K562 (cell line): Measurements from ENCODE around the gene KHNYN. TPM values are rescaled to one million over a fixed set of nuclear protein-coding genes. Genes with fewer than 3 reads are reported as not detected.
A peak's percentile ranks its signal among the peaks of the same experiment; 100 is the strongest.

Source experiments
- ATAC-seq: fragments of 200-7000 bp; cut with Tn5 transposase; 3 replicates; pipeline ENCODE4 v1.9.1; 2020; ENCODE audit warnings: moderate library complexity
- BruUV-seq: library from RNA; stranded (reverse); fragments of 400-500 nt; replicated peaks from 2 replicates; lab custom pipeline; 2021; lab: Mats Ljungman, UMichigan
- CTCF ChIA-PET: fragments of 300-600 bp; formaldehyde crosslinking; extraction: SDS; loops from one replicate; lab custom pipeline; 2021; ENCODE audit warnings: low intra/inter-chr PET ratio; lab: Yijun Ruan, JAX
- POLR2A ChIA-PET: fragments of 300-600, 350-650 bp; sonication (Branson Sonifier 250); formaldehyde crosslinking; extraction: SDS; loops from one replicate; lab custom pipeline; 2021; ENCODE audit warnings: antibody characterized with exemption, inconsistent platforms; lab: Yijun Ruan, JAX
- DNase-seq, 4 experiments: peaks; one replicate each; pipeline versions ENCODE4 v3.0.0 to v3.0.0-alpha.2; 2011 to 2018; ENCODE audit warnings: low spot score in 3 of 4, mixed read lengths in 3 of 4; ENCODE audit errors: extremely low read depth in 1 of 4
- FAIRE-seq: peaks from 2 replicates; lab custom pipeline; 2011; peaks lifted over from hg19 to GRCh38; lab: Jason Lieb, UNC
- H2AFZ ChIP-seq: 2 replicates; pipeline ENCODE4 v1.6.0; 2011; ENCODE audit warnings: low read depth, low read length, control low read depth, inconsistent platforms
- H3K27ac ChIP-seq: fragments of 200-600 bp; 3 replicates; pipeline ENCODE4 v1.8.0; 2011; ENCODE audit warnings: low read depth, mild to moderate bottlenecking, control low read depth, inconsistent platforms, low read length, moderate library complexity, mixed read lengths; ENCODE audit errors: extremely low read depth
- H3K27me3 ChIP-seq, 2 experiments: fragments of 300-600 bp in 1 of 2; 2 replicates in 1 of 2; 3 replicates in 1 of 2; pipeline versions ENCODE4 v1.6.0 to v1.8.0; 2011; ENCODE audit warnings: inconsistent platforms in 2 of 2, low read length in 2 of 2, mild to moderate bottlenecking in 1 of 2, mixed read lengths in 1 of 2, moderate library complexity in 1 of 2; ENCODE audit not compliant: control insufficient read depth in 2 of 2, insufficient read depth in 2 of 2
- H3K36me3 ChIP-seq: fragments of 300-600 bp; 3 replicates; pipeline ENCODE4 v1.8.0; 2011; ENCODE audit warnings: mild to moderate bottlenecking, low read length, inconsistent platforms; ENCODE audit not compliant: control insufficient read depth, insufficient read depth
- H3K4me1 ChIP-seq, 2 experiments: fragments of 200-600 bp in 1 of 2; replicated peaks in 1 of 2; 2 replicates in 1 of 2; 3 replicates in 1 of 2; pipeline versions ENCODE4 v1.5.1 to v1.8.0; 2011; ENCODE audit warnings: inconsistent platforms in 2 of 2, low read length in 2 of 2, mild to moderate bottlenecking in 1 of 2, mixed read lengths in 1 of 2, moderate library complexity in 1 of 2; ENCODE audit not compliant: control insufficient read depth in 2 of 2, insufficient read depth in 2 of 2
- H3K4me2 ChIP-seq: 2 replicates; pipeline ENCODE4 v1.6.1; 2011; ENCODE audit warnings: low read length, control low read depth, inconsistent platforms, mixed read lengths; ENCODE audit not compliant: insufficient read depth
- H3K4me3 ChIP-seq: fragments of 200-600 bp; sonication (generic), shearing (Covaris generic); 2 replicates; pipeline ENCODE4 v1.5.1; 2016; ENCODE audit warnings: control low read depth, inconsistent platforms
- H3K79me2 ChIP-seq: fragments of 200-600 bp; 3 replicates; pipeline ENCODE4 v1.8.0; 2011; ENCODE audit warnings: low read length, inconsistent platforms; ENCODE audit not compliant: control insufficient read depth, insufficient read depth
- H3K9ac ChIP-seq, 2 experiments: 2 replicates each; pipeline versions ENCODE4 v1.6.0 to v1.6.1; 2011; ENCODE audit warnings: low read depth in 2 of 2, low read length in 2 of 2, control low read depth in 1 of 2, inconsistent platforms in 1 of 2, mild to moderate bottlenecking in 1 of 2, mixed read lengths in 1 of 2; ENCODE audit not compliant: insufficient read depth in 1 of 2
- H3K9me1 ChIP-seq: one replicate; pipeline ENCODE4 v1.6.0; 2011; ENCODE audit warnings: inconsistent platforms, mild to moderate bottlenecking, low read length, moderate library complexity; ENCODE audit not compliant: control insufficient read depth, insufficient read depth
- H3K9me3 ChIP-seq: replicated peaks from 2 replicates; pipeline ENCODE4 v1.5.1; 2011; ENCODE audit warnings: low read depth, low read length, inconsistent platforms; ENCODE audit not compliant: control insufficient read depth, insufficient read depth
- H4K20me1 ChIP-seq: replicated peaks from 2 replicates; pipeline ENCODE4 v1.6.1; 2011; ENCODE audit warnings: low read length, inconsistent platforms, mixed read lengths; ENCODE audit not compliant: control insufficient read depth, insufficient read depth
- ARID2 ChIP-seq: fragments of 450-650 bp; IDR thresholded peaks from 2 replicates; pipeline ENCODE4 v1.6.1; 2017; ENCODE audit warnings: antibody characterized with exemption, mild to moderate bottlenecking
- ELK1 ChIP-seq: sonication (generic); formaldehyde crosslinking; IDR thresholded peaks from 2 replicates; pipeline ENCODE4 v1.8.1; 2022; ENCODE audit warnings: missing genetic modification reagents
- MYNN ChIP-seq, 2 experiments: sonication (generic); formaldehyde crosslinking in 1 of 2; IDR thresholded peaks; 2 replicates each; pipeline versions ENCODE4 v1.5.0 to v1.6.1; 2016 to 2020; ENCODE audit warnings: antibody characterized with exemption in 1 of 2, missing genetic modification reagents in 1 of 2
- POLR2B ChIP-seq: fragments of 450-650 bp; IDR thresholded peaks from 2 replicates; pipeline ENCODE4 v1.6.1; 2018; ENCODE audit warnings: low read depth; ENCODE audit not compliant: partially characterized antibody
- WGBS: fragments of 100-300 bp; shearing (Covaris generic); methylation state at CpG from one replicate; pipeline ENCODE4 v1.1.6; 2016; ENCODE audit warnings: low coverage, mixed read lengths; ENCODE audit not compliant: insufficient coverage; ENCODE audit errors: missing lambda C conversion rate; 5-methylcytosine and 5-hydroxymethylcytosine counted together
- in situ Hi-C: fragments of 300-500 bp; cut with MboI; formaldehyde crosslinking; loops from 4 replicates; pipeline ENCODE4 v1.15.0; 2018; ENCODE audit warnings: inconsistent platforms, mixed read lengths
- intact Hi-C: fragments of 100-400 bp; cut with micrococcal nuclease; formaldehyde crosslinking; loops from 2 replicates; pipeline ENCODE4 v1.14.2; 2022
- polyA plus RNA-seq, 8 experiments: library from polyadenylated mRNA; depleted of rRNA in 4 of 8; stranded (reverse) in 5 of 8; unstranded in 3 of 8; fragments of >200 nt; fragmentation: Nextera tagmentation in 2 of 8; fragmentation: Illumina TruSeq in 1 of 8; extraction: Ambion mirVana in 2 of 8; extraction: Trizol in 1 of 8; gene quantifications; 2 replicates each; pipeline versions ENCODE4 v1.2.1 to v1.2.3, GENCODE V29; 2011 to 2014; ENCODE audit warnings: inconsistent platforms in 1 of 8, missing spikeins in 1 of 8
- total RNA-seq, 7 experiments: library from RNA; depleted of rRNA in 6 of 7; stranded (reverse); fragments of >200 nt in 6 of 7; fragmentation: Illumina TruSeq in 2 of 7; extraction: Trizol in 2 of 7; gene quantifications; 2 replicates each; pipeline versions ENCODE4 v1.2.1 to v1.2.3, GENCODE V29; 2011 to 2021; ENCODE audit warnings: low replicate concordance in 1 of 7

Gene KHNYN
- total and polyA plus RNA-seq, 9 of the 15 experiments (the other 6 are each of a cell fraction or from before 2014, with no cell fraction given) = 0.76 to 26.0 (median 14.1) TPM

- Histone ChIP-seq H3K27me3 (no peaks in the 10 kb centered on the region), H3K4me2 (peak overlapping the region; percentile 98; the same call in 1 of the 2 replicates), H3K36me3 (peaks cover 53% of the 10 kb centered on the region), H3K4me3 (no peak overlapping the region), H3K4me1 (peaks cover 0 to 10% of the 10 kb centered on the region in 2 experiments; a peak in 2 of 5 replicates), H4K20me1 (no peaks in the 10 kb centered on the region), H3K79me2 (peaks cover 23% of the 10 kb centered on the region), H3K9me3 (no peaks in the 10 kb centered on the region), H3K27ac (no peak overlapping the region), H3K9ac (no peak overlapping the region), H3K9me1 (no peaks in the 10 kb centered on the region), H2AFZ (no peak overlapping the region)
- intact Hi-C loops = no loop called here
- TF ChIP-seq ELK1 (CRISPR knock-in tag) (no peak), POLR2B (peak; percentile 32), MYNN (IDR thresholded peaks at IDR 0.05) (no peak), MYNN (CRISPR knock-in tag; IDR thresholded peaks at IDR 0.05) (no peak), ARID2 (no peak)
- no peak for DNase-seq
- ChIA-PET CTCF (no interaction called here), POLR2A (interaction anchor here (0.6 to 3.6 kb wide), 4 partner anchors 10 to 180 kb away, joined by 3 to 43 read pairs (median 4); partner anchors contain the start of genes CBLN3 and KHNYN)
- ATAC-seq = no peak
- FAIRE-seq = no peak
- no TSS peak for BruUV-seq
- in situ Hi-C loops = no loop called here
- WGBS = 89% methylated on average over 7 of the region's 8 CpGs
These were observed 11.0 kb downstream of the KHNYN start for GRCh38 chr14:24440606-24441399.
